GM12875 (cell line): ENCODE data around the gene SELENOO.

ENCODE experiments used
- H3K4me3 ChIP-seq: one replicate; pipeline ENCODE4 v1.5.1; 2011; ENCODE audit warnings: low read depth, low read length, control low read depth
- CTCF ChIP-seq: IDR thresholded peaks from 2 replicates; pipeline ENCODE4 v1.5.1; 2011; ENCODE audit warnings: low read depth, mild to moderate bottlenecking, control low read depth, inconsistent platforms, low read length, moderate library complexity, borderline replicate concordance; ENCODE audit not compliant: insufficient read depth

Gene SELENOO

DNA sequence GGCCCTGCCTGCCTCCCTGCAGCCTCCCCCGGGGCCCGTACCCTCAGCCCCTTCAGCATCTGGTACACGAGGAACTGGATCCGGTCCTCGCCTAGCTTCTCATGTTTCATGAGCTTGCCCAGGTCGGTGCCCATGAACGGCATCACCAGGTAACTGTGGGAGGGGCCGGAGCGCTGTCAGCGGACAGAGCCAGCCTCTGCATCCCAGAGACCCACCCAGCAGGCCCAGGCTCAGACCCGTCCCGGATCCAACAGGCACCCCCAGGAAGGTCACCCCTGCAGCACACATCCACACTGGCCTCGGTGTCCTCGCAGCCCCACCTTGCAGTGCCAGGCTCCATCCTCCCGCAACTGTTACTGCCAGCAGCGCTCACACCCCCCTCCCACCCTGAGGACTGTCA lies 56.2 kb downstream of the SELENOO start:
- no peak for TF ChIP-seq CTCF
- H3K4me3 ChIP-seq, result no peak overlapping the region

GRCh38 chr22:50257451-50258360 lies 56.9 kb downstream of the SELENOO start:
- no peak overlapping the region for H3K4me3 ChIP-seq
- TF ChIP-seq CTCF, result no peak

DNA sequence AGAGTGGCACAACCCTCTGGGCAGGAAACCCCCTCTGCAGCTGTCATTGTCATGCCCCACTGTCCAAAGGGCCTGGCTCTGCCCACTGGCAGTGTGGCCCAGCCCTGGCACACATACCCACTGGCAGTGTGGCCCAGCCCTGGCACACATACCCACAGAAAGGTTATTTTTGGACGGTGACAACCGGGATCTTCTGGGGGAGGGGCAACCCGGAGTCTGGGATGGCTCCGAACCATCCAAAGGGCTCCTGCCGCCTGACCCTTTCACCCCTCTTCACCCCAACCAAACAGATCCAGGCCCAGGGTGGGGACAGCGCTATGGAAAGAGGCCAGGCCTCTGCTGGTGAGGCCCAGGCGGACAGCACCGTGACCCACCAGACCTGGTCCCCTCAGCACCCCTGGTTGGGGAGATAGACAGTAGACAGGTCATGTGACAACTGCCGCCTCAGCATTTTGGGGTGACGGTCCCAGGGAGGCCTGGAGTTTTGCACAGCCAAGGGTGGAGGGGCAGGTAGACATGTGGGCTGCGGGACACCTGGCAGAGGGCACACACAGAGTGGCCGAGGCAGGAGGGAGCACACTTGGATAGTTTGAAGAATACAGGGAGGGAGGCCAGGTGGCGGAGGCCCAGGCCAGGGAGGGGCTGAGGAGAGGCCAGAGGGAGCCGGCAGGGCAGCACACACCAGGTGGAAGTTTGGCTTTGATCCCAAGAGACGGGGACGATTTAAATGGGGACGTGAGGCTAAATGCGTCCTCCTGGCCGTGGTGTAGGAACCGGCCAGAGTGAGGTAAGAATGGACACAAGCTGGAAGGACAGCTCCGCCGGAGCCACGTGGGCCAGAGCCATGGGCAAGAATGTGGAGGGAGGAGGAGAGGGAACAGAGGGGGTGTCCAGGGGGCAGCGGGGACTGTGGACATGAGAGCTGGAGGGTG lies 57.8 kb downstream of the SELENOO start:
- no peak for TF ChIP-seq CTCF

GRCh38 chr22:50259302-50259701 lies 58.5 kb downstream of the SELENOO start:
- TF ChIP-seq CTCF, result no peak
- H3K4me3 ChIP-seq, result no peak overlapping the region

More for the DNA sequence above, 57.8 kb downstream of the SELENOO start:
- no peak overlapping the region for H3K4me3 ChIP-seq

DNA sequence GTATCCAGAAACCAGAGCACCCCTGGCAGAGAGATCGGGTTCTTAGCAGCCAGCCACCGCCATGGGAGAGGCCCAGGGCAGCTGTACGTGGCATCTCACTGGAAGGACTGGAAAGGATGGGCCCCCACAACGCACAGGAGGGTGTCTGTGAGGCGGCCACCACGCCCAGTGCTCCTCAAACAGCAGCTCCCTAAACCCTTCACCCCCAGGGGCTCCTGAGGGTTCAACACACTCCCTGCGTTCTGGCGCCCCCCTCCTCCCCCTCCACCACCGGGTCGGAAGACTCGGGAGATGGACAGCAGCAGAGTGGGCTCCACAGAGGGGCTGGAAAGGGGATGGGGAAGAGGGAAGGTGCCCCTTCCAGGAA lies 59.6 kb downstream of the SELENOO start:
- TF ChIP-seq CTCF, result no peak
- peak overlapping the region; percentile 77 for H3K4me3 ChIP-seq

DNA sequence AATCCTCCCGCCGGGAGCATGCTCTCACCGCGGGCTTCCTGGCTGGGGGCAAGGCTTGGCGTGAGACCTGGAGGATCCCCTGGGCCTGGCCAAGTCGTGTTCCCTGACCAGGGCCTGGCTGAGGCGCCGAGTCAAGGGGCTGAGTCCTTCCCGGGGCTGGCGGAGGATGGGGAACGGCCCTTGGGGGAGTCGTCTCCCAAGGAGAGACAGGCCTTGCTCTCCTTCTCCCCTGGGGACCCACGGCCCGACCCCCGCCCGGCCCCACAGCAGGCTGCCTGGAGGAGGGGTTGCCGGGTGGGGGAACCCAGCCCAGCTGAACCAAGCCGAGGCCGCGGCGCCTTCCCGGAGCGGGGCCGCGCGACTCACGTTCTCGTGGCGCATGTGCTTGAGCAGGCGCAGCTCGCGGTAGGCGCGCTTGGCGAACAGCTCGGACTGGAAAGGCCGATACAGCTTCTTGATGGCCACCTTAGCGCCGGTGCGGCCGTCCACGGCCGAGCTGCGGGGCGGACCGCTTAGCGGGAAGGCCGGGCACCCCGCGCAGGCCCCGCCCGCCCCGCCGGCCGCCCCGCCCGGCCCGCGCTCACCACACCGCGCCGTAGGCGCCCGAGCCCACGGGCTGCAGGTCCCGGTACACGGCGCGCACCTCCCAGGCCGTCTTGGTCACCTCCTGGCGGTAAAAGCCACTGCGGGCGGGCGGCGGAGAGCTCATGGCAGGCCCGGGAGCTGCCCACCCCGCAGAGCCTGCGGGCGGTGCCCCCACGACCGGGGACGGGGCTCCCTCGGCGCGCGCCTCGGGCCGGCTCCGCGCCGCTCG lies 60.2 kb downstream of the SELENOO start:
- no peak for TF ChIP-seq CTCF
- peak overlapping the region; percentile 77 for H3K4me3 ChIP-seq
